WTC11 (cell line): ENCODE results near the gene TECRL. TPM values are rescaled to one million over a fixed set of nuclear protein-coding genes. Genes with fewer than 3 reads are reported as not detected.

ENCODE experiments used
- ATAC-seq: fragments of 200-7000 bp; cut with Tn5 transposase; 2 replicates; pipeline ENCODE4 v1.10.0; 2021; ENCODE audit warnings: mild to moderate bottlenecking, moderate library complexity
- CTCF ChIA-PET: fragments of 300-600 bp; sonication (Branson Sonifier 250); formaldehyde crosslinking; loops from one replicate; lab custom pipeline; 2021; ENCODE audit warnings: antibody characterized with exemption; lab: Charles Lee
- POLR2A ChIA-PET: fragments of 350-600 bp; sonication (Branson Sonifier 250); formaldehyde crosslinking; loops from one replicate; lab custom pipeline; 2021; ENCODE audit warnings: antibody characterized with exemption; lab: Charles Lee
- DNase-seq: peaks from one replicate; pipeline ENCODE4 v3.0.0; 2021; ENCODE audit warnings: low spot score
- H3K27ac Mint-ChIP-seq: 2 replicates; pipeline ENCODE4 v1.8.0; 2021; ENCODE audit warnings: mixed read lengths
- H3K27me3 Mint-ChIP-seq: 2 replicates; pipeline ENCODE4 v1.8.0; 2021; ENCODE audit warnings: low read depth, mild to moderate bottlenecking, moderate library complexity, mixed read lengths
- H3K36me3 Mint-ChIP-seq: 2 replicates; pipeline ENCODE4 v1.8.0; 2021; ENCODE audit warnings: mixed read lengths
- H3K4me1 Mint-ChIP-seq: 2 replicates; pipeline ENCODE4 v1.8.0; 2022; ENCODE audit warnings: mixed read lengths
- H3K4me3 Mint-ChIP-seq: 2 replicates; pipeline ENCODE4 v1.8.0; 2021; ENCODE audit warnings: mild to moderate bottlenecking, moderate library complexity, mixed read lengths
- H3K9me3 Mint-ChIP-seq: 2 replicates; pipeline ENCODE4 v1.8.0; 2021; ENCODE audit warnings: mixed read lengths
- MXD4 ChIP-seq: fragments of 250-450 bp; sonication (Bioruptor Pico); IDR thresholded peaks from 2 replicates; pipeline ENCODE4 v1.8.0; 2021; ENCODE audit warnings: mild to moderate bottlenecking, moderate library complexity, borderline replicate concordance
- SMAD3 ChIP-seq: sonication (generic); formaldehyde crosslinking; IDR thresholded peaks from 2 replicates; pipeline ENCODE4 v1.8.0; 2022; ENCODE audit warnings: missing genetic modification reagents, mild to moderate bottlenecking, borderline replicate concordance
- ZBTB21 ChIP-seq: sonication (generic); formaldehyde crosslinking; IDR thresholded peaks from 2 replicates; pipeline ENCODE4 v1.8.1; 2023; ENCODE audit warnings: mild to moderate bottlenecking, missing genetic modification reagents, borderline replicate concordance
- ZNF121 ChIP-seq: sonication (generic); formaldehyde crosslinking; IDR thresholded peaks from 2 replicates; pipeline ENCODE4 v1.8.0; 2023; ENCODE audit warnings: missing genetic modification reagents
- ZNF396 ChIP-seq: fragments of 250-450 bp; sonication (Bioruptor Pico); IDR thresholded peaks from 2 replicates; pipeline ENCODE4 v1.8.0; 2021; ENCODE audit warnings: mild to moderate bottlenecking, moderate library complexity, borderline replicate concordance
- total RNA-seq: library from RNA; stranded (reverse); gene quantifications from 3 replicates; pipeline ENCODE4 v1.2.3, GENCODE V29; 2021
- TF ChIP-seq, protein P1 (sequence below): sonication (generic); formaldehyde crosslinking; IDR thresholded peaks from 2 replicates; pipeline ENCODE4 v1.8.1; 2023; ENCODE audit warnings: mild to moderate bottlenecking, moderate library complexity, missing genetic modification reagents
- TF ChIP-seq, protein P2 (sequence below): sonication (generic); formaldehyde crosslinking; IDR thresholded peaks from 2 replicates; pipeline ENCODE4 v1.8.0; 2023; ENCODE audit warnings: mild to moderate bottlenecking, missing genetic modification reagents
- TF ChIP-seq, protein P3 (sequence below): fragments of 250-450 bp; sonication (Bioruptor Pico); IDR thresholded peaks from 2 replicates; pipeline ENCODE4 v1.9.0; 2021; ENCODE audit warnings: mild to moderate bottlenecking, borderline replicate concordance
- TF ChIP-seq, protein P4 (sequence below): sonication (generic); formaldehyde crosslinking; IDR thresholded peaks from 2 replicates; pipeline ENCODE4 v1.8.1; 2022; ENCODE audit warnings: low read depth, mild to moderate bottlenecking, moderate library complexity, missing genetic modification reagents, borderline replicate concordance
- TF ChIP-seq, protein P5 (sequence below): fragments of 250-450 bp; sonication (Bioruptor Pico); IDR thresholded peaks from 2 replicates; pipeline ENCODE4 v1.9.0; 2021; ENCODE audit warnings: mild to moderate bottlenecking
- TF ChIP-seq, protein P6 (sequence below): fragments of 250-450 bp; sonication (Bioruptor Pico); IDR thresholded peaks from 2 replicates; pipeline ENCODE4 v1.9.0; 2021; ENCODE audit warnings: mild to moderate bottlenecking
- TF ChIP-seq, protein P7 (sequence below): sonication (generic); formaldehyde crosslinking; IDR thresholded peaks from 2 replicates; pipeline ENCODE4 v1.8.0; 2022; ENCODE audit warnings: mild to moderate bottlenecking, missing genetic modification reagents
- TF ChIP-seq, protein P8 (sequence below): sonication (generic); formaldehyde crosslinking; IDR thresholded peaks from 2 replicates; pipeline ENCODE4 v1.8.0; 2022; ENCODE audit warnings: missing genetic modification reagents
- TF ChIP-seq, protein P9 (sequence below): sonication (generic); formaldehyde crosslinking; IDR thresholded peaks from 2 replicates; pipeline ENCODE4 v1.8.0; 2022; ENCODE audit warnings: mild to moderate bottlenecking, missing genetic modification reagents

TECRL gene
- total RNA-seq, 1 experiment from 2014 or later, result not detected

DNA sequence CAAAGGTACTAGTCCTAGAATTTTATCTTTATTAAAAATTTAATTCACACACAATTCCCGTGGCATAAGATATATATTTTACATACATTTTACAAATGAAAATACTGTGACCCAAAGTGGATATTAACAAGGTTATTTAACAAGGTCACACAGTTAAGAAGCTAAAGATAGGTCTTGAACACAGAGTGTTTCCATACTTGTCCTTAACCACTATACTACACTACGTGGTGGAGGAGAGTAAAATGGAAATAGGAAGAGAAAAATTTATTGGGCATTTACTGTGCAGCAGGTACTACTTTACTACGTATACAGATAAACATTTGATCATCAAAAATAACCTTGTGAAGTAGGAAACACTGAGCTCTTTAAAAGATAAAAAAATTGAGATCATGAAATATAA is 14.8 kb downstream of the TECRL start:
- Mint-ChIP-seq H3K36me3 (peaks cover 11% of the 10 kb centered on the region), H3K4me3 (no peak overlapping the region), H3K4me1 (peaks cover 6% of the 10 kb centered on the region), H3K27me3 (no peaks in the 10 kb centered on the region), H3K27ac (no peak overlapping the region), H3K9me3 (peaks cover 13% of the 10 kb centered on the region)
- ChIA-PET POLR2A (interaction anchor here (0.6 kb wide), 1 partner anchor 24 kb away, joined by 3 read pairs; no protein-coding TSS in a partner anchor), CTCF (no interaction called here)
- no peak for ATAC-seq
- no peak for DNase-seq
- TF ChIP-seq, protein P1, sequence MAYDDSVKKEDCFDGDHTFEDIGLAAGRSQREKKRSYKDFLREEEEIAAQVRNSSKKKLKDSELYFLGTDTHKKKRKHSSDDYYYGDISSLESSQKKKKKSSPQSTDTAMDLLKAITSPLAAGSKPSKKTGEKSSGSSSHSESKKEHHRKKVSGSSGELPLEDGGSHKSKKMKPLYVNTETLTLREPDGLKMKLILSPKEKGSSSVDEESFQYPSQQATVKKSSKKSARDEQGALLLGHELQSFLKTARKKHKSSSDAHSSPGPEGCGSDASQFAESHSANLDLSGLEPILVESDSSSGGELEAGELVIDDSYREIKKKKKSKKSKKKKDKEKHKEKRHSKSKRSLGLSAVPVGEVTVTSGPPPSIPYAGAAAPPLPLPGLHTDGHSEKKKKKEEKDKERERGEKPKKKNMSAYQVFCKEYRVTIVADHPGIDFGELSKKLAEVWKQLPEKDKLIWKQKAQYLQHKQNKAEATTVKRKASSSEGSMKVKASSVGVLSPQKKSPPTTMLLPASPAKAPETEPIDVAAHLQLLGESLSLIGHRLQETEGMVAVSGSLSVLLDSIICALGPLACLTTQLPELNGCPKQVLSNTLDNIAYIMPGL (CRISPR knock-in tag), result no peak
- TF ChIP-seq, protein P2, sequence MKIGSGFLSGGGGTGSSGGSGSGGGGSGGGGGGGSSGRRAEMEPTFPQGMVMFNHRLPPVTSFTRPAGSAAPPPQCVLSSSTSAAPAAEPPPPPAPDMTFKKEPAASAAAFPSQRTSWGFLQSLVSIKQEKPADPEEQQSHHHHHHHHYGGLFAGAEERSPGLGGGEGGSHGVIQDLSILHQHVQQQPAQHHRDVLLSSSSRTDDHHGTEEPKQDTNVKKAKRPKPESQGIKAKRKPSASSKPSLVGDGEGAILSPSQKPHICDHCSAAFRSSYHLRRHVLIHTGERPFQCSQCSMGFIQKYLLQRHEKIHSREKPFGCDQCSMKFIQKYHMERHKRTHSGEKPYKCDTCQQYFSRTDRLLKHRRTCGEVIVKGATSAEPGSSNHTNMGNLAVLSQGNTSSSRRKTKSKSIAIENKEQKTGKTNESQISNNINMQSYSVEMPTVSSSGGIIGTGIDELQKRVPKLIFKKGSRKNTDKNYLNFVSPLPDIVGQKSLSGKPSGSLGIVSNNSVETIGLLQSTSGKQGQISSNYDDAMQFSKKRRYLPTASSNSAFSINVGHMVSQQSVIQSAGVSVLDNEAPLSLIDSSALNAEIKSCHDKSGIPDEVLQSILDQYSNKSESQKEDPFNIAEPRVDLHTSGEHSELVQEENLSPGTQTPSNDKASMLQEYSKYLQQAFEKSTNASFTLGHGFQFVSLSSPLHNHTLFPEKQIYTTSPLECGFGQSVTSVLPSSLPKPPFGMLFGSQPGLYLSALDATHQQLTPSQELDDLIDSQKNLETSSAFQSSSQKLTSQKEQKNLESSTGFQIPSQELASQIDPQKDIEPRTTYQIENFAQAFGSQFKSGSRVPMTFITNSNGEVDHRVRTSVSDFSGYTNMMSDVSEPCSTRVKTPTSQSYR (CRISPR knock-in tag), result no peak
- TF ChIP-seq, protein P3, sequence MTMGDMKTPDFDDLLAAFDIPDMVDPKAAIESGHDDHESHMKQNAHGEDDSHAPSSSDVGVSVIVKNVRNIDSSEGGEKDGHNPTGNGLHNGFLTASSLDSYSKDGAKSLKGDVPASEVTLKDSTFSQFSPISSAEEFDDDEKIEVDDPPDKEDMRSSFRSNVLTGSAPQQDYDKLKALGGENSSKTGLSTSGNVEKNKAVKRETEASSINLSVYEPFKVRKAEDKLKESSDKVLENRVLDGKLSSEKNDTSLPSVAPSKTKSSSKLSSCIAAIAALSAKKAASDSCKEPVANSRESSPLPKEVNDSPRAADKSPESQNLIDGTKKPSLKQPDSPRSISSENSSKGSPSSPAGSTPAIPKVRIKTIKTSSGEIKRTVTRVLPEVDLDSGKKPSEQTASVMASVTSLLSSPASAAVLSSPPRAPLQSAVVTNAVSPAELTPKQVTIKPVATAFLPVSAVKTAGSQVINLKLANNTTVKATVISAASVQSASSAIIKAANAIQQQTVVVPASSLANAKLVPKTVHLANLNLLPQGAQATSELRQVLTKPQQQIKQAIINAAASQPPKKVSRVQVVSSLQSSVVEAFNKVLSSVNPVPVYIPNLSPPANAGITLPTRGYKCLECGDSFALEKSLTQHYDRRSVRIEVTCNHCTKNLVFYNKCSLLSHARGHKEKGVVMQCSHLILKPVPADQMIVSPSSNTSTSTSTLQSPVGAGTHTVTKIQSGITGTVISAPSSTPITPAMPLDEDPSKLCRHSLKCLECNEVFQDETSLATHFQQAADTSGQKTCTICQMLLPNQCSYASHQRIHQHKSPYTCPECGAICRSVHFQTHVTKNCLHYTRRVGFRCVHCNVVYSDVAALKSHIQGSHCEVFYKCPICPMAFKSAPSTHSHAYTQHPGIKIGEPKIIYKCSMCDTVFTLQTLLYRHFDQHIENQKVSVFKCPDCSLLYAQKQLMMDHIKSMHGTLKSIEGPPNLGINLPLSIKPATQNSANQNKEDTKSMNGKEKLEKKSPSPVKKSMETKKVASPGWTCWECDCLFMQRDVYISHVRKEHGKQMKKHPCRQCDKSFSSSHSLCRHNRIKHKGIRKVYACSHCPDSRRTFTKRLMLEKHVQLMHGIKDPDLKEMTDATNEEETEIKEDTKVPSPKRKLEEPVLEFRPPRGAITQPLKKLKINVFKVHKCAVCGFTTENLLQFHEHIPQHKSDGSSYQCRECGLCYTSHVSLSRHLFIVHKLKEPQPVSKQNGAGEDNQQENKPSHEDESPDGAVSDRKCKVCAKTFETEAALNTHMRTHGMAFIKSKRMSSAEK (CRISPR knock-in tag), result no peak
- TF ChIP-seq, protein P4, sequence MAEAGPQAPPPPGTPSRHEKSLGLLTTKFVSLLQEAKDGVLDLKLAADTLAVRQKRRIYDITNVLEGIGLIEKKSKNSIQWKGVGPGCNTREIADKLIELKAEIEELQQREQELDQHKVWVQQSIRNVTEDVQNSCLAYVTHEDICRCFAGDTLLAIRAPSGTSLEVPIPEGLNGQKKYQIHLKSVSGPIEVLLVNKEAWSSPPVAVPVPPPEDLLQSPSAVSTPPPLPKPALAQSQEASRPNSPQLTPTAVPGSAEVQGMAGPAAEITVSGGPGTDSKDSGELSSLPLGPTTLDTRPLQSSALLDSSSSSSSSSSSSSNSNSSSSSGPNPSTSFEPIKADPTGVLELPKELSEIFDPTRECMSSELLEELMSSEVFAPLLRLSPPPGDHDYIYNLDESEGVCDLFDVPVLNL (CRISPR knock-in tag), result no peak
- TF ChIP-seq SMAD3 (CRISPR knock-in tag) (no peak), MXD4 (no peak), ZNF396 (CRISPR knock-in tag) (no peak), ZBTB21 (CRISPR knock-in tag) (no peak), ZNF121 (no peak)
- TF ChIP-seq, protein P5, sequence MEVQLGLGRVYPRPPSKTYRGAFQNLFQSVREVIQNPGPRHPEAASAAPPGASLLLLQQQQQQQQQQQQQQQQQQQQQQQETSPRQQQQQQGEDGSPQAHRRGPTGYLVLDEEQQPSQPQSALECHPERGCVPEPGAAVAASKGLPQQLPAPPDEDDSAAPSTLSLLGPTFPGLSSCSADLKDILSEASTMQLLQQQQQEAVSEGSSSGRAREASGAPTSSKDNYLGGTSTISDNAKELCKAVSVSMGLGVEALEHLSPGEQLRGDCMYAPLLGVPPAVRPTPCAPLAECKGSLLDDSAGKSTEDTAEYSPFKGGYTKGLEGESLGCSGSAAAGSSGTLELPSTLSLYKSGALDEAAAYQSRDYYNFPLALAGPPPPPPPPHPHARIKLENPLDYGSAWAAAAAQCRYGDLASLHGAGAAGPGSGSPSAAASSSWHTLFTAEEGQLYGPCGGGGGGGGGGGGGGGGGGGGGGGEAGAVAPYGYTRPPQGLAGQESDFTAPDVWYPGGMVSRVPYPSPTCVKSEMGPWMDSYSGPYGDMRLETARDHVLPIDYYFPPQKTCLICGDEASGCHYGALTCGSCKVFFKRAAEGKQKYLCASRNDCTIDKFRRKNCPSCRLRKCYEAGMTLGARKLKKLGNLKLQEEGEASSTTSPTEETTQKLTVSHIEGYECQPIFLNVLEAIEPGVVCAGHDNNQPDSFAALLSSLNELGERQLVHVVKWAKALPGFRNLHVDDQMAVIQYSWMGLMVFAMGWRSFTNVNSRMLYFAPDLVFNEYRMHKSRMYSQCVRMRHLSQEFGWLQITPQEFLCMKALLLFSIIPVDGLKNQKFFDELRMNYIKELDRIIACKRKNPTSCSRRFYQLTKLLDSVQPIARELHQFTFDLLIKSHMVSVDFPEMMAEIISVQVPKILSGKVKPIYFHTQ (CRISPR knock-in tag), result no peak
- TF ChIP-seq, protein P6, sequence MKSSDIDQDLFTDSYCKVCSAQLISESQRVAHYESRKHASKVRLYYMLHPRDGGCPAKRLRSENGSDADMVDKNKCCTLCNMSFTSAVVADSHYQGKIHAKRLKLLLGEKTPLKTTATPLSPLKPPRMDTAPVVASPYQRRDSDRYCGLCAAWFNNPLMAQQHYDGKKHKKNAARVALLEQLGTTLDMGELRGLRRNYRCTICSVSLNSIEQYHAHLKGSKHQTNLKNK (CRISPR knock-in tag), result no peak
- TF ChIP-seq, protein P7, sequence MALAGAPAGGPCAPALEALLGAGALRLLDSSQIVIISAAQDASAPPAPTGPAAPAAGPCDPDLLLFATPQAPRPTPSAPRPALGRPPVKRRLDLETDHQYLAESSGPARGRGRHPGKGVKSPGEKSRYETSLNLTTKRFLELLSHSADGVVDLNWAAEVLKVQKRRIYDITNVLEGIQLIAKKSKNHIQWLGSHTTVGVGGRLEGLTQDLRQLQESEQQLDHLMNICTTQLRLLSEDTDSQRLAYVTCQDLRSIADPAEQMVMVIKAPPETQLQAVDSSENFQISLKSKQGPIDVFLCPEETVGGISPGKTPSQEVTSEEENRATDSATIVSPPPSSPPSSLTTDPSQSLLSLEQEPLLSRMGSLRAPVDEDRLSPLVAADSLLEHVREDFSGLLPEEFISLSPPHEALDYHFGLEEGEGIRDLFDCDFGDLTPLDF, result no peak
- TF ChIP-seq, protein P8, sequence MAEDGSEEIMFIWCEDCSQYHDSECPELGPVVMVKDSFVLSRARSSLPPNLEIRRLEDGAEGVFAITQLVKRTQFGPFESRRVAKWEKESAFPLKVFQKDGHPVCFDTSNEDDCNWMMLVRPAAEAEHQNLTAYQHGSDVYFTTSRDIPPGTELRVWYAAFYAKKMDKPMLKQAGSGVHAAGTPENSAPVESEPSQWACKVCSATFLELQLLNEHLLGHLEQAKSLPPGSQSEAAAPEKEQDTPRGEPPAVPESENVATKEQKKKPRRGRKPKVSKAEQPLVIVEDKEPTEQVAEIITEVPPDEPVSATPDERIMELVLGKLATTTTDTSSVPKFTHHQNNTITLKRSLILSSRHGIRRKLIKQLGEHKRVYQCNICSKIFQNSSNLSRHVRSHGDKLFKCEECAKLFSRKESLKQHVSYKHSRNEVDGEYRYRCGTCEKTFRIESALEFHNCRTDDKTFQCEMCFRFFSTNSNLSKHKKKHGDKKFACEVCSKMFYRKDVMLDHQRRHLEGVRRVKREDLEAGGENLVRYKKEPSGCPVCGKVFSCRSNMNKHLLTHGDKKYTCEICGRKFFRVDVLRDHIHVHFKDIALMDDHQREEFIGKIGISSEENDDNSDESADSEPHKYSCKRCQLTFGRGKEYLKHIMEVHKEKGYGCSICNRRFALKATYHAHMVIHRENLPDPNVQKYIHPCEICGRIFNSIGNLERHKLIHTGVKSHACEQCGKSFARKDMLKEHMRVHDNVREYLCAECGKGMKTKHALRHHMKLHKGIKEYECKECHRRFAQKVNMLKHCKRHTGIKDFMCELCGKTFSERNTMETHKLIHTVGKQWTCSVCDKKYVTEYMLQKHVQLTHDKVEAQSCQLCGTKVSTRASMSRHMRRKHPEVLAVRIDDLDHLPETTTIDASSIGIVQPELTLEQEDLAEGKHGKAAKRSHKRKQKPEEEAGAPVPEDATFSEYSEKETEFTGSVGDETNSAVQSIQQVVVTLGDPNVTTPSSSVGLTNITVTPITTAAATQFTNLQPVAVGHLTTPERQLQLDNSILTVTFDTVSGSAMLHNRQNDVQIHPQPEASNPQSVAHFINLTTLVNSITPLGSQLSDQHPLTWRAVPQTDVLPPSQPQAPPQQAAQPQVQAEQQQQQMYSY, result no peak
- TF ChIP-seq, protein P9, sequence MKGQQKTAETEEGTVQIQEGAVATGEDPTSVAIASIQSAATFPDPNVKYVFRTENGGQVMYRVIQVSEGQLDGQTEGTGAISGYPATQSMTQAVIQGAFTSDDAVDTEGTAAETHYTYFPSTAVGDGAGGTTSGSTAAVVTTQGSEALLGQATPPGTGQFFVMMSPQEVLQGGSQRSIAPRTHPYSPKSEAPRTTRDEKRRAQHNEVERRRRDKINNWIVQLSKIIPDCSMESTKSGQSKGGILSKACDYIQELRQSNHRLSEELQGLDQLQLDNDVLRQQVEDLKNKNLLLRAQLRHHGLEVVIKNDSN (CRISPR knock-in tag), result no peak
